Fibroblast of lung (primary cell): ENCODE measurements around the gene SLC38A10.

Experiments
- CTCF ChIP-seq, 2 donors: IDR thresholded peaks in 1 of 2; conservative IDR thresholded peaks in 1 of 2; 1 replicate in 1 of 2; 2 replicates in 1 of 2; pipeline ENCODE4 v1.5.1; 2011 to 2012; ENCODE audit warnings: low read length in 2 of 2, control low read depth in 1 of 2, inconsistent platforms in 1 of 2, low read depth in 1 of 2, mild to moderate bottlenecking in 1 of 2
- EZH2 ChIP-seq: IDR thresholded peaks from 2 replicates; pipeline ENCODE4 v1.5.1; 2012; ENCODE audit warnings: low read length, control low read depth, mild to moderate bottlenecking; ENCODE audit errors: missing control alignments

DNA sequence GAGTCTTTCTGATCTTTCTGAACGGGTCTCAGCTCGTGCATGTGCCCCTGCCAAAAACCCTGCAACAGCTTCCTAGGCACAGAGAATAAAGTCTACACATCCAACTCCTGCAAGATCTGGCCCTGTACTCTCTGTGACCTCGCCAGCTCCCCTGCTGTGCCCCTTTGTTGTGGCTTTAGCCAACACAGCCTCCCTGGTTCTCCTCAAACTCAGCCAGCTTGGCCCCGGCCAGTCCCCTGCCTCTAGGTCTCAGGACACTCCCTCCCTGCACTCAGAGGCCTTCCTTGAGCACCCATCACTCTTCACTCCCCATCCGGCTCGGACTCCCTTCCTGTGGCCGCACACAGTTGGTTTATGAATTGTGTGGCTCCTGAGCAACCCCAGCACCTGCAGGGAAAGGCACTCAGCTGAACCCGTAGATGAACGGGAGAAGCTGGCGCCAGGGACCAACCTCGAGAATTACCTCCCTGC, 73.7 kb downstream of the SLC38A10 start:
- TF ChIP-seq CTCF (conservative IDR thresholded peaks at IDR 0.05 in 1 of 2, IDR thresholded peaks at IDR 0.05 in 1 of 2; ENCODE audit: low read depth in 1 of 2, low read length in 2 of 2) (no peak), EZH2 (no peak)
